HepG2 (cell line): ENCODE data around the gene ACRBP.

Source experiments
- JUND ChIP-seq: sonication (generic); formaldehyde crosslinking; IDR thresholded peaks from 2 replicates; pipeline ENCODE4 v1.8.0; 2022; ENCODE audit warnings: mild to moderate bottlenecking, missing genetic modification reagents
- SP1 ChIP-seq, 2 experiments: fragments of 450-650 bp in 1 of 2; sonication (generic) in 1 of 2; formaldehyde crosslinking in 1 of 2; IDR thresholded peaks; 2 replicates each; pipeline versions ENCODE4 v1.4.0 to v1.6.1; 2016 to 2020; ENCODE audit warnings: missing genetic modification reagents in 1 of 2
- SRF ChIP-seq: IDR thresholded peaks from 2 replicates; pipeline ENCODE4 v1.6.1; 2011; ENCODE audit warnings: mild to moderate bottlenecking, low read depth, low read length, moderate library complexity
- ZFP37 ChIP-seq: sonication (generic); formaldehyde crosslinking; IDR thresholded peaks from 2 replicates; pipeline ENCODE4 v1.4.0; 2020; ENCODE audit warnings: missing genetic modification reagents, borderline replicate concordance
- ZNF484 ChIP-seq: sonication (generic); formaldehyde crosslinking; IDR thresholded peaks from 2 replicates; pipeline ENCODE4 v1.5.1; 2020; ENCODE audit warnings: mild to moderate bottlenecking, low read depth, missing genetic modification reagents, borderline replicate concordance
- TF ChIP-seq, protein P1 (sequence below): sonication (generic); formaldehyde crosslinking; IDR thresholded peaks from 2 replicates; pipeline ENCODE4 v1.5.0; 2020; ENCODE audit warnings: mild to moderate bottlenecking, missing genetic modification reagents, moderate library complexity

DNA sequence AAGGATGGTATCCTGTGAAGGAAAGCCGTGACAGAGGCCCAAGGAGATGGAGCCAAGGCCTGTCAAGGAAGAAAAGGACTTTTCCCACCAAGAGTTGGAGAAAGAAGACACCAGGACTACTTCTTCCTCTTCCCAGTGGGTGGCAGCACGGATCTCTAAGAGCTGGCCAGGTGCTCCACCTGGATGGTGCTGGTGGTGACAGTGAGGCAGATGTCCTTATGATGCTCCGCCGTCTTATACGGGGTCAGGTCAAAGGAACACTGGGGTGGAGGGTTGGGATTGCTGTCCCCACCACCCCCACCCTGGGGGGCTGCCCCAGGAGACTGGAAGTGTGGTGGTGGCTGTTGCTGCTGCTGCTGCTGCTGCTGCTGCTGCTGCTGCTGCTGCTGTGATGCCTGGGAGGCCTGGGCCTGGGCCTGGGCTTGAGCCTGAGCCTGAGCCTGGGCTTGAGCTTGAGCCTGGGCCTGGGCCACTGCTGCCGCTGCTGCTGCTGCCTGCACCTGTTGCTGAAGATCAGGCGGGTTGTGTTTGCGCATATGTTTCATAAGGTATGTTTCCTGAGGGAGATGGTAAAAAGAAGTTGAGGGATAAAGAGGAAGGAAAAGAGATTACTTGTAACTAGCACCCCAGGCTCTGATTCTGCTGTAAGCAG, 20.5 kb upstream of the ACRBP start:
- TF ChIP-seq ZNF484 (no peak), ZFP37 (no peak), SRF (no peak), JUND (CRISPR knock-in tag) (no peak), SP1 (IDR thresholded peaks at IDR 0.05) (no peak), SP1 (CRISPR knock-in tag; IDR thresholded peaks at IDR 0.05) (no peak)
- TF ChIP-seq, protein P1, sequence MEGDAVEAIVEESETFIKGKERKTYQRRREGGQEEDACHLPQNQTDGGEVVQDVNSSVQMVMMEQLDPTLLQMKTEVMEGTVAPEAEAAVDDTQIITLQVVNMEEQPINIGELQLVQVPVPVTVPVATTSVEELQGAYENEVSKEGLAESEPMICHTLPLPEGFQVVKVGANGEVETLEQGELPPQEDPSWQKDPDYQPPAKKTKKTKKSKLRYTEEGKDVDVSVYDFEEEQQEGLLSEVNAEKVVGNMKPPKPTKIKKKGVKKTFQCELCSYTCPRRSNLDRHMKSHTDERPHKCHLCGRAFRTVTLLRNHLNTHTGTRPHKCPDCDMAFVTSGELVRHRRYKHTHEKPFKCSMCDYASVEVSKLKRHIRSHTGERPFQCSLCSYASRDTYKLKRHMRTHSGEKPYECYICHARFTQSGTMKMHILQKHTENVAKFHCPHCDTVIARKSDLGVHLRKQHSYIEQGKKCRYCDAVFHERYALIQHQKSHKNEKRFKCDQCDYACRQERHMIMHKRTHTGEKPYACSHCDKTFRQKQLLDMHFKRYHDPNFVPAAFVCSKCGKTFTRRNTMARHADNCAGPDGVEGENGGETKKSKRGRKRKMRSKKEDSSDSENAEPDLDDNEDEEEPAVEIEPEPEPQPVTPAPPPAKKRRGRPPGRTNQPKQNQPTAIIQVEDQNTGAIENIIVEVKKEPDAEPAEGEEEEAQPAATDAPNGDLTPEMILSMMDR (CRISPR knock-in tag): peak; percentile 47
